ENCODE results near the gene UXS1.
A peak's percentile ranks its signal among the peaks of the same experiment; 100 is the strongest.
"Not testable (repeated sequence)": the region's sequence is repeated elsewhere in the genome, so short reads cannot be mapped to it uniquely, and the experiment has no call there.

The UXS1 gene

DNA sequence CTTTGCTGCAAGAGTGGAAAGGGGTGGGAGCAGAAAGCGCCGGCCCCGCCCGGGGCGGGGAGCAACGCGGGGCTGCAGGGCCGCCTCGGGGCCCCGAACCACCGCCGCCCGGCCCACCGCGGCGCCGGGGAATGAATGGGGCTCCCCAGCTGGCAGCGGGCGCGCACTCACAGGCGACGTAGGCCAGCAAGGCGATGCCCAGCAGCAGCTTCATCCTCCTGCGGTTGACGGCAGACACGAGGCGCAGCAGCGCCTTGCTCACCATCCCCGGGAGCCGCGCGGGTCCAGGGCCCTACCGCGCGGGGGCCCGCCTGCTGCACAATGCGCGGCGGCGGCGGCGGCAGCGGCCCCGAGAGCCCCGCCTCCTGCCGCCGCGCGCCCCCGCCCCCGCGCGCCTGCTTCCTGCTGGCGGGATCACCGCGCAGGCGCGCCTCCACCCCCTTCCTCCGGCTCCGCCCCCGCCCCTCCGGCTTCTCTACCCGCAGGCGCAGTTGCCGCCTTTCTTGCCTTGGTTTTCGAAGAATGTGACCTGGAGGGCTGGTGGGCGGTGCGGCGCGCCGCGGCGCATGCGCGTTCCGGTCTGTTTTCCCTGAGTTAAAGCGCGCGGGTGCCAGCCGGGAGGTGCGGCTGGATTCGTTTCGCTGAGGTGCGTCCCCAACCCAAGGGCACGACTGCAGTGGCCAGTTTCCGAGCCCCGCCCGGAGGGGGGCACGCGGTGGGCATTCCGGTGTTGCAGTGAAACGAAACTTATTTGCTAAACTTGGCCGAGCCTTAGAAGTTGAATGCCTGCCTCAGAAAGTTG is at the start of gene UXS1:
UXS1 (minus strand) TSS at position 325 of the 802 bp plus-strand sequence; CDS start at position 265, 60 bp downstream.
- DNase-seq (ENCODE audit: low read depth): peak; percentile 95

DNA sequence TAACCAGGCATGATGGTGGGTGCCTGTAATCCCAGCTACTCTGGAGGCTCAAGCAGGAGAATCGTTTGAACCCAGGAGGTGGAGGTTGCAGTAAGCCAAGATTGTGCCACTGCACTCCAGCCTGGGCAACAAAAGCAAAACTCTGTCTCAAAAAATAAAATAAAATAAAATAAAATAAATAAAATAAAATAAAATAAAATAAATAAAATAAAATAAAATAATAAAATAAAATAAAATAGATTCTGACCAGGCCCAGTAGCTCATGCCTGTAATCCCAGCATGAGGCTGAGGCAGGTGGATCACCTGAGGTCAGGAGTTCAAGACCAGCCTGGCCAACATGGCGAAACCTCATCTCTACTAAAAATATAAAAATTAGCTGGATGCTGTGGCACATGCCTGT is 45.4 kb upstream of the UXS1 start:
- DNase-seq (ENCODE audit: low read depth): not testable (repeated sequence)

DNA sequence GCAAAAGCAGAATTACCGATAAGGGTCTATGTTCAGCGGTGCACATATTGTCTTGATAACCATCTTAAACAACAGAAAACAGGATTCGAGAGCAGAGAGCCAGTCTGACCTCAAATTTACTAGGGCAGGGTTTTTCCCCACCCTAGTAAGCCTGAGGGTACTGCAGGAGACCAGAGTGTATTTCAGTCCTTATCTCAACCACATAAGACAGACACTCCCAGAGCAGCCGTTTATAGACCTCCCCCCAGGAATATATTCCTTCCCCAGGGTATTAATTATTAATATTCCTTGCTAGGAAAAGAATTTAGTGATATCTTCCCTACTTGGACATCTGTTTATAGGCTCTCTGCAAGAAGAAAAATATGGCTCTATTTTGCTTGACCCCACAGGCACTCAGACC is 41.3 kb upstream of the UXS1 start:
- not testable (repeated sequence) for DNase-seq (ENCODE audit: low read depth)

DNA sequence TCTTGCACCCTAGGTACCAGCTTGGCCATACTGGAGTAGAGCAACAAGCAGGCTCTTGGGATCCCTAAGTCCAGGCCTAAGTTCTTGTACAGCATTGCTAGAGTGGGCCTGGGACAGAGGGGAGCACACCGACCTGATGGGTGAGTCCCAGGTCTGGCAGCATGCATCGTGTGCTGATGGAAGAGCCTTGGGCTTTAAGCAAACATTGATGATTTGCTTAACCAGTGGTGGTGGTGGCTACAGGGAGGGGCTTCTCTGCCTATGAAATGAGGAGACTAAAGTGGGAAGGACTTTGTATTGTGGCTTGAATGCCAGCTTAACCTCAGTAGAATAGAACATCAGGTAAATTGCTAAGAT is 39.2 kb upstream of the UXS1 start:
- DNase-seq (ENCODE audit: low read depth): no peak

DNA sequence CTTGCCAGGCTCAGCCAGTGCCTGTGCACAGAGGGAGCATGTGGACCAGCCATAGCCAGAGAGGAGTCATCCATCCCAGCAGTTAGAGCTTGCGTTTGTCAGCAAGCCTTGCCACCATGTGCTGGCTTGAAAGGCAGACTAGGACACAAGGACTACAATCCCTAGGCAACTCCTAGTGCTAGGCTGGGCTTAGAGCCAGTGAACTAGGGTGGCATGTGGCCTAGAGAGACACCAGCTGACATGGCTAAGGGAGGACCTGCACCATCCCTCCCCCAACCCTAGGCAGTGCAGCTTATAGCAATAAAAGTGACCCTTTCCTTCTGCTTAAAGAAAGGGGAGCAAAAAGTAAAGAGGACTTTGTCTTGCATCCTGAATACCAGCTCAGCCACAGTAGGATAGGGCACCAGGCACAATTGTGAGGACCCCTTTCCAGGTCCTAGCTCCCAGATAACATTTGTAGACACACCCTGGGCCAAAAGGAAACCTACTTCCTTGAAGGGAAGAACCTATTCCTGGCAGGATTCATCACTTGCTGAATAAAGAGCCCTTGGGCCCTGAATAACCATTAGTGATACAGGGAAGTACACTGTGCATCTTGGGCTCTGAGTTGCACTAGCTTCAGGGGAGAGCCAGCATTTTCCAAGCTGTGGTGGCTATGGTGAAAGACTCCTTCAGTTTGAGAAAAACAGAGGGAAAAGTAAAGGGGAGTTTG is 38.7 kb upstream of the UXS1 start:
- DNase-seq (ENCODE audit: low read depth): no peak

DNA sequence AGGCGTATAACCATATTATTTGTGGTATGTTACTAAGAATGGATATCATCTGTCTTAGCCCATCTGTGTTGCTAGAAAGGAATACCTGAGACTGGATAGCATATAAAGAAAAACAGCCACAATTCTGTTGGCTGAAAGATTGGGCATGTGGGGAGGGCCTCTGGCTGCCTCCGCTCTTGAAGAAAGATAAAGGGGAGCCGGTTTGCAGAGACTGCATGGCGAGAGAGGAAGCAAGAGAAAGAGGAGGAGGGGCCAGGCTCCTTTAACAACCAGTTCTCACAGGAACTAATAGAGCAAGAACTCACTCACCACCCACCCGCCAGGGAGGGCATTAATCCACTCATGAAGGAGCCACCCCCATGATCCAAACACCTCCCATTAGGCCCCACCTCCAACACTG is 29.2 kb upstream of the UXS1 start:
- DNase-seq (ENCODE audit: low read depth): no peak

DNA sequence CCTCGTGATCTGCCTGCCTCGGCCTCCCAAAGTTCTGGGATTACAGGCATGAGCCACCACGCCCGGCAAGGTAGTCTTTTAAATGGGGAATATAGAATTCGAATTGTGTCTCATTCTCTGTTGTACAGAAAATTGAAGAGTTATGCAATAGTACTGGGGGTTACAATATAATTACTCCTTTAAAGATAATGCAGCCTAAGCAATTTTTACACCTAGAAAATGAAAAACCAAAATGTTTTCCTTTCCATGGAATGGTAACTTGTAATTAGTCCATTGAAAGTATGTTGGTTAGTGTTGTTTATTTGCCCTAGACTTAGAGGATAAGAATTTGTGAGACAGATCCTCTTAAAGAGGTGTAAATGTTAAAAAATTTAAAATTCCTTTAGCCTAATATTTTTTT is 28.0 kb upstream of the UXS1 start:
- not testable (repeated sequence) for DNase-seq (ENCODE audit: low read depth)

DNA sequence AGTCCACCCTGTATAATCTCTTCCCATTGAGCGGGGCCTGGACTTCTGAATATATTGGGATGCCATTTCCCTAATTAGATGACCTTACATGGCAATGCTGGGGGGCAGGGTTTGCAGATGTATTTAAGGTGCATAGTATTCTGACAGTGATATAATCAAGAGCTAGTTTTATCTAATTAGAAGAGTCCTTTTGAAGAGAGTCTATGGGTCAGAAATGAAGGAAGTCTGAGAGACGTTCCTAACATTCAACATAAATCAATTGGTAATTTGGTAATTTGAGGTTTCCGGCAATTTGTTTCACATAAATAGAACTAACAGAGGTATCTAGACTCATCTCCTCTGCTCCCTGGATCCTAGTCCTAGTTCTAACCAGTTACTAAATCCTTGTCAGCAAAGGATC is 25.7 kb upstream of the UXS1 start:
- DNase-seq (ENCODE audit: low read depth): no peak

DNA sequence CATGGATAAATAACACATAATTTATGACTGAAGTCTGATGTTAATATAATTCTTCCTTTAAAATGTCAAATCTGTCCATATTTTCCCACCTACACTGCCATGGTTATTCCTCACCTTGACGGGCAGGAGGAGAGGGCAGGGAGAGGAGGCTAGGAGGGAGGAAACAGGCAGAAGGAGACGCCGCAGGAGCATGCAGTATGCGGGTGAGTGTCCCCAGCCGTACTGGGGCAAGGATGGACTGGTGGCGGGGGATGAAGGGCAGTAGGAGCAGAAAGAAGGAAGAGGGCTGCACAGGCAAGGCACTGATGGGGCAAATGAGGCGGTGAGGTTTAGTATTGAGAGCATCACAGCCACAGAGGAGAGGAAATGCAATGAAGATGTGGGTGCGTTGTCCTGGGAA is 25.1 kb upstream of the UXS1 start:
- DNase-seq (ENCODE audit: low read depth): not testable (repeated sequence)

DNA sequence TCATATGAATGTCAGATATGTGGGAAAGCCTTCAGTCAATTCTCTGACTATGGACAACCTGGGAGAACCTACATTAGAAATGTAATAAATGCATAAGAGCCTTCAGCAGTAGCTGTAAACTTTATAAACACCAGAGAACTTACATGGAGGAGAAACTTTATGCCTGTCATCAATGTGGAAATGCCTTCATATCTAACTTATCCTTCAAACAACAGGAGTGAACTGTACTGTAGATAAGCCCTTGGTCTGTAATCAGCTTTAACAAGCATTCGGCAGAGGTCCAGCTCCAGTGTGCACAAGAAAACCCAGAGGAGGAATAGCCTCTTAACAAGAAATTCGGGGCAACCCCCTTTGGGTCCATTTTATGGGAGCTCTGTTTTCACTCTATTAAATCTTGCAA is 14.8 kb upstream of the UXS1 start:
- no peak for DNase-seq (ENCODE audit: low read depth)

DNA sequence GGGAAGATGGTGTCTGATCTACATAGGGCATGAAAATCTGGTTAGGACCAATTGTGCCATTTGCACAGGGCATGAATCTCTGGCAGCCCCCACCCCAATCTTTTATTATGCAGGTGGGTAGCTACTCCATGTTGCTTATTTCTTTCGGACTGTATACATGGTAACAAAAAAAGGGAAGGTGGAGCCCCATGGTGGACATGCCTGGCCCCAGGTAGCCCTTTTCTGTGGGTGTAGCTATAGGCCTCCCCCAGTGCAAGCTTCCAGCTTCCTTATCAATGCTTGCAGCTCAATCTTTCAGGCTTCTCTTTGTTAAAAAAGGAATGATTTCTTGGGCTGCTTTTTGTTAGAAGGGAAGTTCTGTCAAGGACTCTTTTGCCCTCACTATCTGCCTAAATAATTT is 14.3 kb upstream of the UXS1 start:
- DNase-seq (ENCODE audit: low read depth): no peak

DNA sequence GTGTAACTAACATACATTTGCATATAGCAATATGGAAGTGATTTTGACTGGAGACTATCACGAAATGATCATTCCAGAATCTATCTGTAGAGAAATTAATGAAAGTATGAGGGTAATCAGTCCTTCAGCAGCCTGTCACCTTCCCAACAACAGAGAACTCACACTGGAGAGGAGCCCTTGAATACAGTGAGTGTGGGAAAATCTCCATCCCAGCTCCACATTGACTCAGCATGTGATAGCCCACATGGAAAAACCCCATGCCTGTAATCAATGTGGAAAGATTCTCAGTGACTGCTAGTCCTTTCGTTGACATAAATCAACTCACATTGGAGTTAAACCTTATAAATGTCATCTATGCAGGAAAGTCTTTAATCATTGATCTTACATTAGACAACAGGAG is 13.1 kb upstream of the UXS1 start:
- DNase-seq (ENCODE audit: low read depth): no peak

DNA sequence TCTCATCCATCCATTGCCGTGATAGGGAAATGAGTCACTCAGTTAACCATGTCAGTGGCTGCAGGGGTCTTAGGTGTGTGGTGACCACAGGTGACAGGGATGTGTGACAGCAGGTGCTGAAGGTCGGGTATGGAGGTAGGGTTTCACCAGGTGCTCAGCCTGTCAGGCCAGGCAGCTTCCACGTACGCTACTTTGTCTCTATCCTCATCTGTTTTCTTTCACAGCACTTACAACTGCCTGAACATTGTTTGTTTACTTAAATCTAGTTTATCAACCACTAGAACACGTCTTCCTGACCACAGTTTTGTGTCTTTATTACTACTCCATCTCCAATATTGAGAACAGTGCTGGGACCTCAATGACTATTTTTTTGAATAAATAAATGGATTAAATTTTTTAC is 11.4 kb upstream of the UXS1 start:
- DNase-seq (ENCODE audit: low read depth): no peak

DNA sequence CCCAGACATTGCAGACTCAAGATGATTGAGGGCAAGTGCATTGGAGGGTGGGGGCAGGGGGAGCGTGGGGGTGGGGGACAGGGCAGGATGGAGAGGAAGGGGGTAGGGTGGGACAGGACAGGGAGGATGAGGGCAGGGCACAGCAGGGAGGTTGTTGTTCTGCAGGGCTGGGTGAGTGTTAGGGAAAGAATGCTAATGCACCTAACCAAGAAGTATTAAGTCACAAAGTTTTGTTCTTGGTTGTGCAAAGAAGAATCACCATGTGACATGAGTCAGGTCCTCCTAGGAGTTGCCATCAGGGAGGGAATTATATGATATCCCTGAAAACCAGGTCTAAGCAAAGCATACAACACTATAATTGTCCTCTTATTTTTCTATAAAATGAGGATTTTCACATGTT is 10.4 kb upstream of the UXS1 start:
- not testable (repeated sequence) for DNase-seq (ENCODE audit: low read depth)

DNA sequence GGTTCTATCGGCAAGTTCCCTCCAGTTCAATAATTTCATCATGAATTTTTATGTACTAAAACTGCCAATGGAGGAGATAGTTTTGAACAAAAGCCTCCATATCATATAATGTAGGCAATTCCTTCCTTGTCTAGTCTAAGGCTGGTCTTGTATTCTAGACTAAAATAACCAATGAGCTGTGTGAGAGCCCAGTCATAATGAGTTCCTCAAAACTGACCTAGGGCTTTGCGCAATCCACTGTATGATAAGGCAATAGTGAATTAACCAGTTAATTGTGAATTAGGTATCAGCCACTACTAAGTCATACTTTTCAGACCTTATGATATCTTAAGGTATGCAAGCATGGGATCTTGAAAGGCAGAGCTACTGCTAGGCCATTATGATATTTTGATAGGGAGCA is 7.6 kb upstream of the UXS1 start:
- DNase-seq (ENCODE audit: low read depth): no peak

DNA sequence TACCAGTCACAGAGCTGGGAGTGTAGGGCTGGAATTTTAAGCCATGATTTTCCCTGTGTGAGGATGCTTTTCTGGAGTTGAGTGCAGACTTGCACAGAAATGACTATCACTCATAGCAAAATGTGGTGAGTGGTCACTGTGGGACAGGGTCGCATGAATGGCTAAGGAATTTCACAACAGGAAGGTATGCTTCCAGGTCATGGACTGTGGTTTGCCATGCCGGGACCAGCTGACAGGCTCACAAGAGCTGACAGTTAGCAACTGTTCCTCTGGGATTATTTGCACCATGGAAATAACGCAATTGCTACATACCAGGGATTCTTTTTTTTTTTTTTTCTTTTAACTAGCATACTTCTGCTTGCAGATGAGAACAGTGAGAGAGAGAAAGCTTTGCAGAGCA is 3.8 kb upstream of the UXS1 start:
- DNase-seq (ENCODE audit: low read depth): no peak

DNA sequence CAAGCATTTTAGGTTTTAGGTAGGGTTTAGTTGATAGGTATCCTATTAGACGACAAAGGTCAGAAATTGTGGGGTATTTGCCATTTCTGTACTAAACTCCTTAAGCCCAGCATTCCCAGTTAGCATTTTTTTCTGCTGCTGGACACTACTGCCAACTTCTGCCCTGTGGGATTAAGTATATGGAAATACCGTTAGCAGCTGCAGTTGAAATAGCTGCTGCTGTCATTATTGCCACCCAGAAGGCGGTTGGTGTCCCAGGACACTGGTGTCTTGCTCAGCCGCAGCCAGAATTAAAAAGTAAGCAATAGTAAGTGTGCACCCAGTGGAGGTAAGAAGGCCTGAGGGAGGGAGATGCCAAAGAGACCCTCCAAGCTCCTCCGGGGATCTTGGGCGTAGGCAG is 1.9 kb upstream of the UXS1 start:
- no peak for DNase-seq (ENCODE audit: low read depth)

DNA sequence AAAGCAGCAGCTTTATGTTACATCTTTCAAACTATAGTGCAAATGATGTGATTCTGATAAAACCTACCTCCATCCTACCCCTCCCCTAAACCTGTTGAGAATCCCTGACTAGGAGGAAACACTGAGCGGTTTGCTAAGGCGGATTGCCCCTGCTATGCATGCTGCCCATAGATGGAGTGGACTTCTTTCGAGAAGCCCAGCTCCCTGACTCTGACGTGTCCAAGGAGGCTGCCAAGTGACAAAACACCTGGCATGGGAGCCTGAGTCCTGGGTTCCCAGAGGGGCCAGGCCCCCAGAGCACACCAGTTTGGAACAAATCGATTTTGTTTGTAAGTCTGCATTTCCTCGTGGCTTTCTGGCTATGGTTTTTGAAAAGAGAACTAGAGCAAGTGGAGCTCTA is 1.4 kb upstream of the UXS1 start:
- no peak for DNase-seq (ENCODE audit: low read depth)

DNA sequence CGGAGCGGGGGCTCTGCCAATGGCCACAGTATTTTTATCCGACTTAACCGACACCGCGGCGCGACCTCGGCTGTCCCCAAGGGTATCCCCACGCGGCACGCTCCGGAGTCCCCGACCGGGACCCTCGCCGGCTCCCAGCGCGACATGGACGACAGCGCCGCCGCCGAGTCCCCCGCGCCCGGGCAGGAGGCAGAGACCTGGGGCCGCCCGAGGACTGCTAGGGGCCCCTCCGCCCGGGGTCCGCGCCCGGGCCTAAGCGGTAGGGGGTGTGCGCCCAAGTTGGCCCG is 468 bp downstream of the UXS1 start:
- no peak for DNase-seq (ENCODE audit: low read depth)

DNA sequence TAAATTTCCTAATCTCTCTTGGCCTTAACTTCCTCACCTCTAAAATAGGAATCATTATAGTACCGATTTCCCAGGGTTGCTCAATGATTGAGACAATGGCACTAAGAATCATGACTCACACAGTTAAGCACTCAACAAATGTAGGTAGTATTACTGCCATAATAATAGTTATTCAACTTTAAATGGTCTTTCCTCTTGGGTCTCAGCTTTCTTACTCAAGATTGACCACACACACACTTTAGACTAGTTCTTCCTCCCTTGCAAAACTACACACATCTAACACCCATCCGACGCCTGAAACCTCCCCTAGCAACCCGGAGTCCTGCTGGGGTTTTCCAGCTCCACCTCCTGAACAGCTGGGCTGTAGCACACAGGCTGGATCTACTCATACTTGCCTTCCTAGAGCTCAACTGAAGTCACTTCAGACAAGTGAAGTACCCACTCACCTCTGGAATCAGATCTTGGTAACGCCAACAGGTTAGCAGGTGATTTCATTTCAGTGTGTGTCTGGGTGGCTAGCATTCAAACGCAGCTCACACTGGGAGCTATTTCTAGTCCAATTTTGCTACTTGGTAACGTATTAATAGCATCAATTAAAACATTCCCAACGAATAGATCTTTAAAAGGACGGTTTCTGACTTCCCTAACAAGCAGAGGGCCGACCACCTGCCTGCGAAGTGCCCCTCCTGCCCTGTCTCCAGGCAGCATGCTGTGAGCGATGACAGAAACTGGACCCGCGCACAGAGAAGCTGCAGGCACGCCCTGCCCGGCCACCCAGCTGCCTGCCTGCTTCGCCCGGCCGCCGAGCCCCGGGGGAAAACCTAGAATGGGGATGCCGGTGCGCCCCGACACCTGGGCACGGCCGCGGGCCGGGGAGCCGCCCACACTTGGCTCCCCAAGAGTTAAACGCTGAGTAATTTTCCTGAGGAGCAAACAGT is 1.1 kb downstream of the UXS1 start:
- DNase-seq (ENCODE audit: low read depth): peak; percentile 6

DNA sequence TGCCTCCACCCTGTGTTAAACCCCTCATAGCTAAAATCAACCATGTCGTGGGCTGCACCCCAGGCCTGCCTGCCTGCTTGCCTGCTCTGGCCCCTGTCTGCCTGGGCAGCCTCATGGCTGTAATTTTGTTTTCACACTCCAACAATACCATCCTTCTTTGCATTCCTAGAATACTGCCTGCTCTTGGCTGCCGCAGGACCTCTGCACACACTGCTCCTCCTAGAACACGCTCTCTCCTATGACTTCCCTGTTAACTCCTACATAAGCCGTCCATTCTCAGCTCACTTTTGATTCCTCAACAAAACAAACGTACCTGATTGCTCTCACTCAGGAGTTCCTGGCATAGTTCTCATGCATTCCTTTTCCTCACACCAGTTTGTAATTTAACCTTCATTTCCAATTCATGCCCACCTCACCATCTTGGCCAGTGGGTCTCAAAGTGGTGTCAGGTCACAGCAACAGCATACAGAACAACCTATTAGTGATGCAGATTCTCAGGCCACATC is 2.5 kb downstream of the UXS1 start:
- DNase-seq (ENCODE audit: low read depth): no peak

DNA sequence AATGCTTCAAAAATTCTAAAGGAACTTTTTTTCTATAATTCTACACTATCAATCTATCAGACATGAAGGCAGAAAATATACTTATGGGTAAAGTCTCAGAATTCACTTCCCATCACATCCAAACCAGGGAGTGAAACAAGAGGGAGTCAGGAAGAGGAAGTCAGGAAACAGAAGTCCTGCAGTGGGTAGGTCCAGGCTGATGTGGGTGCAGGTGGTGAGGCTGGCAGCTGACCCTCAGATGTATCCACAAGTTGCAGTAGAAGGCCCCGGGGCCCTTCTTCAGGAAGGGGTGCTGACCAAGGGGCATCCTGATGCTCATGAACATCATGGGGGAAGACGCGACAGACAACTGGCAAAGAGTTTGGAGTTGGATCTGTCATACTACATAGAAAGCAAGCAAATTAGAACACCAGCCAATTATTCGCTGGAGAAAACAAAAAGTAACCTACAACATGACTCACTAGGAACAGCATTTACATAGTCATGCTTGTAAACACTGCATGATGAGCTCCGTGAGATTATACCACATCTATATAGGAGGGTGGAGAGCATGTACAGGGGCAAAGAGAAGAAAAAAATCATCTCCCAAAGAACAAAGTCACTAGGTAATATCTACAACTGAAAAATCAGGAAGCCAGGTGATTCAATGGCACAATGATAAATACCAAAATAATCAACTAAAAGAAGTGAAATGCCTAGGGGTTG is 4.2 kb downstream of the UXS1 start:
- DNase-seq (ENCODE audit: low read depth): no peak
